HL-60 (cell line): ENCODE data around the gene ZNF280C.

Experiments
- POLR2AphosphoS5 ChIP-seq: IDR thresholded peaks from 2 replicates; pipeline ENCODE4 v1.6.1; 2012; ENCODE audit warnings: low read depth
- SPI1 ChIP-seq: IDR thresholded peaks from 2 replicates; pipeline ENCODE4 v1.6.1; 2012; ENCODE audit warnings: low read depth, mild to moderate bottlenecking, borderline replicate concordance
- TF ChIP-seq, protein P1 (sequence below): IDR thresholded peaks from one replicate; pipeline ENCODE4 v1.5.1; 2011; ENCODE audit warnings: low read length, control low read depth, inconsistent platforms; ENCODE audit not compliant: insufficient read depth

- TF ChIP-seq, protein P1, sequence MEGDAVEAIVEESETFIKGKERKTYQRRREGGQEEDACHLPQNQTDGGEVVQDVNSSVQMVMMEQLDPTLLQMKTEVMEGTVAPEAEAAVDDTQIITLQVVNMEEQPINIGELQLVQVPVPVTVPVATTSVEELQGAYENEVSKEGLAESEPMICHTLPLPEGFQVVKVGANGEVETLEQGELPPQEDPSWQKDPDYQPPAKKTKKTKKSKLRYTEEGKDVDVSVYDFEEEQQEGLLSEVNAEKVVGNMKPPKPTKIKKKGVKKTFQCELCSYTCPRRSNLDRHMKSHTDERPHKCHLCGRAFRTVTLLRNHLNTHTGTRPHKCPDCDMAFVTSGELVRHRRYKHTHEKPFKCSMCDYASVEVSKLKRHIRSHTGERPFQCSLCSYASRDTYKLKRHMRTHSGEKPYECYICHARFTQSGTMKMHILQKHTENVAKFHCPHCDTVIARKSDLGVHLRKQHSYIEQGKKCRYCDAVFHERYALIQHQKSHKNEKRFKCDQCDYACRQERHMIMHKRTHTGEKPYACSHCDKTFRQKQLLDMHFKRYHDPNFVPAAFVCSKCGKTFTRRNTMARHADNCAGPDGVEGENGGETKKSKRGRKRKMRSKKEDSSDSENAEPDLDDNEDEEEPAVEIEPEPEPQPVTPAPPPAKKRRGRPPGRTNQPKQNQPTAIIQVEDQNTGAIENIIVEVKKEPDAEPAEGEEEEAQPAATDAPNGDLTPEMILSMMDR, result no peak
- TF ChIP-seq POLR2AphosphoS5 (no peak), SPI1 (no peak)
Observed at GRCh38 chrX:130247996-130248395, 20.7 kb downstream of the ZNF280C start.
